Measurements from ENCODE around the gene CLSTN1. TPM values are rescaled to one million over a fixed set of nuclear protein-coding genes. Genes with fewer than 3 reads are reported as not detected.
A peak's percentile ranks its signal among the peaks of the same experiment; 100 is the strongest.

CLSTN1 gene
- total RNA-seq, 1 donor from 2014 or later, result 127 TPM

GRCh38 chr1:9826087-9826486 lies 2.3 kb upstream of the CLSTN1 start:
- Mint-ChIP-seq H3K36me3 (no peaks in the 10 kb centered on the region), H3K9me3 (no peaks in the 10 kb centered on the region), H3K27ac (no peak overlapping the region), H3K27me3 (ENCODE audit: low read depth) (no peaks in the 10 kb centered on the region), H3K4me1 (peaks cover 26% of the 10 kb centered on the region), H3K4me3 (no peak overlapping the region)
- TF ChIP-seq CTCF (IDR thresholded peaks at IDR 0.05; ENCODE audit: unreplicated experiment), result no peak
- no peak for DNase-seq (ENCODE audit: low spot score in 2 of 2, unreplicated experiment in 2 of 2)

DNA sequence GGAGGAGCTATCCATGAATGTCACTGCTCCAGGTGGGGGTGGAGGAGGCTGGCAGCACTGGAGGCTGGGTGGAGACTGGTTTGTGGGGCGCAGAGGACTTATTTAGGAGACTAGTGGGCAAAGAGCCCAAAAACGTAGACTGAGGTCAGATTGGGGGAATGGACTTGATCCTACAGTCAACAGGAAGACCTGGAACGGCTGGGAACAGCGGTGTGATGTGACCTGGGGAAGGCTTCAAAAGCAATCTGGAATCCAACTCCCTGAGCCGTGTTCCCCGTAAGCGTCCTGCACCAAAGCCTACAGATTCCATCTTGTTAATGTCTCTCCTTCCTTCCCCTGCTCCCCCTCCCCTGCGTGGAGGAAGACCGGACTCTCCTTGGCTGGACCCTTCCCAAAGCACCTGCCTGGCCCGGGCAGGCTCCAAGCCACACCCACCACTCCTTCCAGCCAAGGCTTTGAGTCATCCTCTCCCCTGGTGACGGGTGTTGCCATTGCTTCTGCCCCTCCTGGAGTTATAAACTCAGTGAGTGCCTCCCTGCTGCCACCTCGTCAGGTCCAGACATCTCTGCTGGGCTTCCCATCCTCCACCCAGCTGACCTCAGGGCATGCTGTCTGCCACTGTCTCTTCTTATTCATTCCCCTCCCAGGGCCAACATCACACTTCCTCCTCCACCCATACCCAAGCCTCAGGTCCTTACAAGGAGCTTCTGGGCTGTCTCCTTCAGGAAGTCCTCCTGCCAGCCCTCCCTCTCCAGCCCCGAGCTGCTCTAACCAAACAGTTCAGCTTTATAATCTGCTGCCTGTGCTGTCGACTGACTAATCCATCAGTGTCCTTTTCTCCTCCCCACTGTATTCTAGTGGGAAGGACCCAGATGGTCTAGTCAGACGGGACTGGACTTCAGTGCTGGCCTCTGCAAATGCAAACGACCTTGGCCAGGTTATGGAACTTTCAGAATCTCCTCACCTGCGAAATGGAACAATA lies 1.6 kb upstream of the CLSTN1 start:
- no peak for TF ChIP-seq CTCF (IDR thresholded peaks at IDR 0.05; ENCODE audit: unreplicated experiment)
- peak overlapping the region; percentile 46 for H3K4me3 Mint-ChIP-seq
- H3K4me1 Mint-ChIP-seq, result peaks cover 26% of the 10 kb centered on the region
- no peaks in the 10 kb centered on the region for H3K9me3 Mint-ChIP-seq
- no peaks in the 10 kb centered on the region for H3K36me3 Mint-ChIP-seq
- peak overlapping the region; percentile 53 for H3K27ac Mint-ChIP-seq
- H3K27me3 Mint-ChIP-seq (ENCODE audit: low read depth), result no peaks in the 10 kb centered on the region
- DNase-seq (ENCODE audit: low spot score in 2 of 2, unreplicated experiment in 2 of 2), result no peak

GRCh38 chr1:9824702-9825089 lies 931 bp upstream of the CLSTN1 start:
- Mint-ChIP-seq H3K27me3 (ENCODE audit: low read depth) (no peaks in the 10 kb centered on the region), H3K4me3 (peak overlapping the region; percentile 73), H3K27ac (no peak overlapping the region), H3K9me3 (no peaks in the 10 kb centered on the region), H3K4me1 (peaks cover 27% of the 10 kb centered on the region), H3K36me3 (no peaks in the 10 kb centered on the region)
- no peak for TF ChIP-seq CTCF (IDR thresholded peaks at IDR 0.05; ENCODE audit: unreplicated experiment)
- no peak for DNase-seq (ENCODE audit: low spot score in 2 of 2, unreplicated experiment in 2 of 2)

- Mint-ChIP-seq H3K9me3 (no peaks in the 10 kb centered on the region), H3K4me3 (peak overlapping the region; percentile 51), H3K4me1 (peaks cover 27% of the 10 kb centered on the region), H3K27me3 (ENCODE audit: low read depth) (no peaks in the 10 kb centered on the region), H3K36me3 (no peaks in the 10 kb centered on the region), H3K27ac (no peak overlapping the region)
- no peak for DNase-seq (ENCODE audit: low spot score in 2 of 2, unreplicated experiment in 2 of 2)
- no peak for TF ChIP-seq CTCF (IDR thresholded peaks at IDR 0.05; ENCODE audit: unreplicated experiment)
Measured at GRCh38 chr1:9823693-9823942, 147 bp downstream of the CLSTN1 start.

DNA sequence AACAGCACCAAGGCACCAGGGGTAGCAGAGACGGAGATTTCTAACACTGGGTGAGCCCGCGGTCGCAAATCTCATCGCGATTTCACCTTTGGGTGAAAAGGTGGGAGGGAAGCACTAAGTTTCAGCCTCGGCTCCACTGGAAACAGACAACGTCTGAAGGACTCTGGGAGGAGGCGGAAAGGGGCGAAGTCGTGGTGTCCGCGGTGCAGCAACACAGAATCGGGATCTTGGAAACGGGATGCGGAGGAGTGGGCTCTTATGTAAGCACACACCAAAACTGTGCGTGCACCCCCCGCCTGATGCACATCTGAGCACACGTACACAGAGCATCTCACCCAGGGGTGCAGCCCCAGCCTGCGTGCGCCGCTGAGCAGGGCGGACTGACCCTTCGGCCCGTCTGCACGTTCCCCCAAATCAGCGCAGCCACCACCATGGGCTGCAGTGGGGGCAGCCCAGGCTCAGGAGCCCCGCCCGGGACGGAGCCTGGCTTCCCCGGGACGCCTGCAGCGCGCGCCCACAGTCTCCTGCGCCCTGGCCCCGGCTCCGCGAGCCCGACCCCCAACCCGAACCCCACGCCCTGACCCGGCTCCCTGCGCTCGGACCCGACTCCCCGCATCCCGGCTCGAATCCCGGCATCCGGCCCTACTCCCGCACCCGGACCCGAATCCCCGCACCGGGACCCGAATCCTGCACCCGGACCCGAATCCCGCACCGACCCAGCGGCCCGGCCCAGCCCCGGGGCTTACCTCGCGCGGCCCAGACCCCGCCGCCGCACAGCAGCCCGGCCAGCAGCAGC lies 670 bp downstream of the CLSTN1 start:
- H3K4me1 Mint-ChIP-seq, result peaks cover 27% of the 10 kb centered on the region
- no peak for DNase-seq (ENCODE audit: low spot score in 2 of 2, unreplicated experiment in 2 of 2)
- TF ChIP-seq CTCF (IDR thresholded peaks at IDR 0.05; ENCODE audit: unreplicated experiment), result no peak
- no peaks in the 10 kb centered on the region for H3K27me3 Mint-ChIP-seq (ENCODE audit: low read depth)
- H3K27ac Mint-ChIP-seq, result peak overlapping the region; percentile 40
- peak overlapping the region; percentile 84 for H3K4me3 Mint-ChIP-seq
- no peaks in the 10 kb centered on the region for H3K9me3 Mint-ChIP-seq
- H3K36me3 Mint-ChIP-seq, result no peaks in the 10 kb centered on the region

All from mesothelial cell of epicardium (in vitro differentiated cells).